ENCODE data around the gene MCU. TPM values are rescaled to one million over a fixed set of nuclear protein-coding genes. Genes with fewer than 3 reads are reported as not detected.

The MCU gene
- total RNA-seq, 2 experiments from 2014 or later = 9.4 to 9.9 TPM

- Histone ChIP-seq H3K27ac (ENCODE audit: low read depth, low read length, poor library complexity, severe bottlenecking) (no peak overlapping the region), H3K4me3 (ENCODE audit: low read depth, low read length, poor library complexity, severe bottlenecking) (no peak overlapping the region), H4K20me1 (ENCODE audit: insufficient read depth, low read length) (no peaks in the 10 kb centered on the region), H3K4me2 (ENCODE audit: low read length) (no peak overlapping the region), H3K79me2 (ENCODE audit: insufficient read depth, low read depth, low read length) (no peaks in the 10 kb centered on the region), H3K4me1 (ENCODE audit: insufficient read depth, low read length, poor library complexity, severe bottlenecking) (no peaks in the 10 kb centered on the region), H3K9me3 (ENCODE audit: low read length) (no peaks in the 10 kb centered on the region), H3K9me2 (ENCODE audit: insufficient read depth, low read length) (no peaks in the 10 kb centered on the region), H3K36me3 (ENCODE audit: insufficient read depth, low read length) (no peaks in the 10 kb centered on the region), H2AFZ (ENCODE audit: low read length) (no peak overlapping the region)
- POLR2A ChIA-PET = interaction anchor here (0.8 kb wide), 1 partner anchor 51 kb away, joined by 3 read pairs; no protein-coding TSS in a partner anchor
- intact Hi-C loops (cut with micrococcal nuclease; ENCODE audit: unreplicated experiment) = no loop called here
- BruUV-seq (replicated peaks) = no TSS peak
- DNase-seq (ENCODE audit: low spot score) = no peak
- TF ChIP-seq EZH2phosphoT487 (IDR thresholded peaks at IDR 0.05; ENCODE audit: borderline replicate concordance, low read depth, low read length) (no peak), CTCF (conservative IDR thresholded peaks at IDR 0.05; ENCODE audit: low read length) (no peak)
- CTCF ChIA-PET (ENCODE audit: unreplicated experiment) = no interaction called here
These were observed 194.0 kb downstream of the MCU start for GRCh38 chr10:72885953-72886352.

GRCh38 chr10:72886621-72887020 lies 194.7 kb downstream of the MCU start:
- no peaks in the 10 kb centered on the region for H3K9me2 ChIP-seq (ENCODE audit: insufficient read depth, low read length)
- no peak for TF ChIP-seq CTCF (conservative IDR thresholded peaks at IDR 0.05; ENCODE audit: low read length)
- H3K9me3 ChIP-seq (ENCODE audit: low read length) = no peaks in the 10 kb centered on the region
- no peaks in the 10 kb centered on the region for H3K36me3 ChIP-seq (ENCODE audit: insufficient read depth, low read length)
- ChIA-PET CTCF (ENCODE audit: unreplicated experiment) (no interaction called here), POLR2A (interaction anchor here (0.6 to 0.8 kb wide), 2 partner anchors 11 to 51 kb away, joined by 3 read pairs; no protein-coding TSS in a partner anchor)
- intact Hi-C loops (cut with micrococcal nuclease; ENCODE audit: unreplicated experiment) = no loop called here
- no peaks in the 10 kb centered on the region for H3K4me1 ChIP-seq (ENCODE audit: insufficient read depth, low read length, poor library complexity, severe bottlenecking)
- no peaks in the 10 kb centered on the region for H4K20me1 ChIP-seq (ENCODE audit: insufficient read depth, low read length)
- H3K27ac ChIP-seq (ENCODE audit: low read depth, low read length, poor library complexity, severe bottlenecking) = no peak overlapping the region
- no TSS peak for BruUV-seq (replicated peaks)
- no peak overlapping the region for H3K4me3 ChIP-seq (ENCODE audit: low read depth, low read length, poor library complexity, severe bottlenecking)
- no peak overlapping the region for H2AFZ ChIP-seq (ENCODE audit: low read length)
- H3K4me2 ChIP-seq (ENCODE audit: low read length) = no peak overlapping the region
- H3K79me2 ChIP-seq (ENCODE audit: insufficient read depth, low read depth, low read length) = no peaks in the 10 kb centered on the region
- DNase-seq (ENCODE audit: low spot score) = no peak

- Histone ChIP-seq H3K9me3 (ENCODE audit: low read length) (no peaks in the 10 kb centered on the region), H3K4me3 (ENCODE audit: low read depth, low read length, poor library complexity, severe bottlenecking) (no peak overlapping the region), H2AFZ (ENCODE audit: low read length) (no peak overlapping the region), H3K79me2 (ENCODE audit: insufficient read depth, low read depth, low read length) (no peaks in the 10 kb centered on the region), H3K36me3 (ENCODE audit: insufficient read depth, low read length) (no peaks in the 10 kb centered on the region), H4K20me1 (ENCODE audit: insufficient read depth, low read length) (no peaks in the 10 kb centered on the region), H3K4me2 (ENCODE audit: low read length) (no peak overlapping the region), H3K9me2 (ENCODE audit: insufficient read depth, low read length) (no peaks in the 10 kb centered on the region), H3K27ac (ENCODE audit: low read depth, low read length, poor library complexity, severe bottlenecking) (no peak overlapping the region), H3K4me1 (ENCODE audit: insufficient read depth, low read length, poor library complexity, severe bottlenecking) (no peaks in the 10 kb centered on the region)
- ChIA-PET CTCF (ENCODE audit: unreplicated experiment) (no interaction called here), POLR2A (interaction anchor here (0.6 kb wide), 1 partner anchor 11 kb away, joined by 3 read pairs; no protein-coding TSS in a partner anchor)
- DNase-seq (ENCODE audit: low spot score) = no peak
- no TSS peak for BruUV-seq (replicated peaks)
- TF ChIP-seq EZH2phosphoT487 (IDR thresholded peaks at IDR 0.05; ENCODE audit: borderline replicate concordance, low read depth, low read length) (no peak), CTCF (conservative IDR thresholded peaks at IDR 0.05; ENCODE audit: low read length) (no peak)
- intact Hi-C loops (cut with micrococcal nuclease; ENCODE audit: unreplicated experiment) = no loop called here
These were observed 195.1 kb downstream of the MCU start for GRCh38 chr10:72887043-72887442.
